Measurements from ENCODE around the gene PRR20G.
"Not testable (repeated sequence)": the region's sequence is repeated elsewhere in the genome, so short reads cannot be mapped to it uniquely, and the experiment has no call there.

PRR20G gene

DNA sequence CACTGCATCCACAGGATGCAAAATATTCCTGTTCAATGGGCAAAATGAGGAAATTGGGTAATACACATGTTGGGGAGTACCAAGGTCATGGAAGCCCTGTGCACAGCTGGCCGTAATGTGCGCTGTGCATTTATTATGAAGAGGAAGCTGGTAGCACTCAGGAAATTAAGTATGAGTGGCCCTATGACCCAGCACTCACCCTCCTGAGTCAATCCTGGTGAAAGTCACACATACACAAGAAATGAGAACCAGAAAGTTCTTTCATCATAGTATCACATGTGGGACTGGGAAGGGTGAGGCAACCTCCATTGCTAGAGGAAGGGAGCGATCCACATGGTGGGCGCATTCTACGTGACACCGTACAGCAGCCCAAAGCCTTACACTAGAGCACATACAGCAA lies 11.4 kb upstream of the PRR20G start:
- TF ChIP-seq, protein P1, sequence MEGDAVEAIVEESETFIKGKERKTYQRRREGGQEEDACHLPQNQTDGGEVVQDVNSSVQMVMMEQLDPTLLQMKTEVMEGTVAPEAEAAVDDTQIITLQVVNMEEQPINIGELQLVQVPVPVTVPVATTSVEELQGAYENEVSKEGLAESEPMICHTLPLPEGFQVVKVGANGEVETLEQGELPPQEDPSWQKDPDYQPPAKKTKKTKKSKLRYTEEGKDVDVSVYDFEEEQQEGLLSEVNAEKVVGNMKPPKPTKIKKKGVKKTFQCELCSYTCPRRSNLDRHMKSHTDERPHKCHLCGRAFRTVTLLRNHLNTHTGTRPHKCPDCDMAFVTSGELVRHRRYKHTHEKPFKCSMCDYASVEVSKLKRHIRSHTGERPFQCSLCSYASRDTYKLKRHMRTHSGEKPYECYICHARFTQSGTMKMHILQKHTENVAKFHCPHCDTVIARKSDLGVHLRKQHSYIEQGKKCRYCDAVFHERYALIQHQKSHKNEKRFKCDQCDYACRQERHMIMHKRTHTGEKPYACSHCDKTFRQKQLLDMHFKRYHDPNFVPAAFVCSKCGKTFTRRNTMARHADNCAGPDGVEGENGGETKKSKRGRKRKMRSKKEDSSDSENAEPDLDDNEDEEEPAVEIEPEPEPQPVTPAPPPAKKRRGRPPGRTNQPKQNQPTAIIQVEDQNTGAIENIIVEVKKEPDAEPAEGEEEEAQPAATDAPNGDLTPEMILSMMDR (IDR thresholded peaks at IDR 0.05; ENCODE audit: low read length, missing control alignments): no peak
- no peak for DNase-seq (ENCODE audit: low read depth)
- no peak overlapping the region for H3K4me3 ChIP-seq (replicated peaks; ENCODE audit: low read depth, low read length)

DNA sequence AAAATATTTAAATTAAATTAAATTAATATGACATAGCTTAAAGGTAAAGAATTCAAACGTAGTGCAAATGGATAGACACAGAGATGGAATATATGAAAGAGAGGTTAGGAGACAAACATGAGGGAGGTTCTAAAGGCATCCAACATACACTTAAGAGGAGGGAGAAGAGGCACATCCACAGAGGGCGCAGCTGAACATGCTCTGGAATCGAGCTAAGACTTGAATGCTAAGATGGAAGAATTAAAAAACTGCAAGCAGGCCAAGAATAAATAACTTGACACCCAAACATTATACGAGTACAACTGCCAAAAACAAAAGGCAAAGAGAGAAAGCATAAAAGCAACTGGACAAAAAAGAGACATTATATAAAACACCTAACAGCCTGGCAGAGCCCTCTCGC lies 9.1 kb upstream of the PRR20G start:
- no peak overlapping the region for H3K4me3 ChIP-seq (replicated peaks; ENCODE audit: low read depth, low read length)
- no peak for DNase-seq (ENCODE audit: low read depth)
- TF ChIP-seq, protein P1 (IDR thresholded peaks at IDR 0.05; ENCODE audit: low read length, missing control alignments): no peak

DNA sequence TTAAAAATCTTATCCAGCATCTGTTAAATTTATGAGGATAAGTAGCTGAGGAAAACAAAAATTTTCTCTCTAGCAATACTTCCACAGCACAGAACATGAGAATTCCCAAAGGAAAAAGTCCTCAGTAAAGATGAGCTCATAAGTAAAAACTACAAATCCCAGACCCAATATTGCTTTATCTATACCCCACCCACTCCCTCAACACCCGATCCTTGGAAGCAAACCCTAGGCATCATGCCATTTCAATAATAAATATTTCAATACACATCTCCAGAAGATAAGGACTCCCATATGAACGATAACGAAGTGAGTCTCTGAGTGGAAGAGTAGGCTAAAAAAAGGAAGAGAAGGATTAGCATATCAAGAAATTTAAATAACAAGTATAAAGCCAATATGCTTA lies 8.3 kb upstream of the PRR20G start:
- H3K4me3 ChIP-seq (replicated peaks; ENCODE audit: low read depth, low read length): no peak overlapping the region
- DNase-seq (ENCODE audit: low read depth): no peak
- TF ChIP-seq, protein P1 (IDR thresholded peaks at IDR 0.05; ENCODE audit: low read length, missing control alignments): no peak

DNA sequence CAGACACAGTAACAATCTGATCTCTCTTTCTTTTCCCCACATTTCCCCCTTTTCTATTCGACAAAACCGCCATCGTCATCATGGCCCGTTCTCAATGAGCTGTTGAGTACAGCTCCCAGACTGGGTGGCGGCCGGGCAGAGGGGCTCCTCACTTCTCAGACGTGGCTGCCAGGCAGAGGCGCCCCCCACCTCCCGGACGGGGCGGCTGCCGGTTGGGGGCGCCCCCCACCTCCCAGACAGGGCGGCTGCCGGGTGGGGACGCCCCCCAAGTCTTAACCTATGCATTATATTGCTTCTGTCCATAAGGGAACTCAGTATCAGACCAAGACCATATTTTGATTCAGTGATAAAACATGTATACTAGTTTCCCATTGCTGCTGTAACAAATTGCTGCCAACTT lies 5.8 kb upstream of the PRR20G start:
- H3K4me3 ChIP-seq (replicated peaks; ENCODE audit: low read depth, low read length); DNase-seq (ENCODE audit: low read depth): not testable (repeated sequence)

DNA sequence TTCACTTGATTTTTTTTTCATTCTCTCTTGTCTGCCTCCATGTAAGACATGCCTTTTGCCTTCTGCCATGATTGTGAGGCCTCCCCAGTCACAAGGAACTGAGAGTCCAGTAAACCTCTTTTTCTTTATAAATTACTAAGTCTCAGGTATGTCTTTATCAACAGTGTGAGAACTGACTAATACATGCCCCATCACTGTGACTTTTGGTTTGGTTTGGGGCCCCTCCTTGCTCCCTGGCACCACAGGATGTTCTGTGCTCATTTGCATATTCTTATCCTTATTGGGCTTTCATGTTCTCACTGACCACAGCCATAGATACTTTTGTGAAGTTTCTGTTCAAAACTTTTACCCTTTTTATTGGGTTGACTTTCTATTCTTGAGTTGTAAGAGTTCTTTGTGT lies 3.8 kb upstream of the PRR20G start:
- TF ChIP-seq, protein P1 (IDR thresholded peaks at IDR 0.05; ENCODE audit: low read length, missing control alignments): no peak
- no peak for DNase-seq (ENCODE audit: low read depth)
- H3K4me3 ChIP-seq (replicated peaks; ENCODE audit: low read depth, low read length): no peak overlapping the region

DNA sequence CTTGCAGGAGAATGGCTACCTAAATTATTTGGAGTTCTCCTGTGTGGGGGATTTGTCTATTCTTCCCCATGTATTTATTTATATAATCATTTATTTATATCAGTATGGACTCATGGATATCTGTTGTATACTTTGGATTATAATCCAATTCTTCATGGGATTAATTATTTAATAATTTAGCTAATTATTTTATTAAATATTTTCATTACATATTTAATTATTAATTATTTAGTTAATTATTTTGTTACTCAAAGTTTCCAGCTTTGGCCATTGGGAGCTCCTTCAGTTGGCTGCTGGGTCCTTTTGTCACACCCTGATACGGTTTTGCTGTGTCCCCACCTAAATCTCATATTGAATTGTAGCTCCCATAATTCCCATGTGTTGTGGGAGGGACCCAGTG lies 3.3 kb upstream of the PRR20G start:
- H3K4me3 ChIP-seq (replicated peaks; ENCODE audit: low read depth, low read length): no peak overlapping the region
- DNase-seq (ENCODE audit: low read depth): no peak
- TF ChIP-seq, protein P1 (IDR thresholded peaks at IDR 0.05; ENCODE audit: low read length, missing control alignments): no peak

DNA sequence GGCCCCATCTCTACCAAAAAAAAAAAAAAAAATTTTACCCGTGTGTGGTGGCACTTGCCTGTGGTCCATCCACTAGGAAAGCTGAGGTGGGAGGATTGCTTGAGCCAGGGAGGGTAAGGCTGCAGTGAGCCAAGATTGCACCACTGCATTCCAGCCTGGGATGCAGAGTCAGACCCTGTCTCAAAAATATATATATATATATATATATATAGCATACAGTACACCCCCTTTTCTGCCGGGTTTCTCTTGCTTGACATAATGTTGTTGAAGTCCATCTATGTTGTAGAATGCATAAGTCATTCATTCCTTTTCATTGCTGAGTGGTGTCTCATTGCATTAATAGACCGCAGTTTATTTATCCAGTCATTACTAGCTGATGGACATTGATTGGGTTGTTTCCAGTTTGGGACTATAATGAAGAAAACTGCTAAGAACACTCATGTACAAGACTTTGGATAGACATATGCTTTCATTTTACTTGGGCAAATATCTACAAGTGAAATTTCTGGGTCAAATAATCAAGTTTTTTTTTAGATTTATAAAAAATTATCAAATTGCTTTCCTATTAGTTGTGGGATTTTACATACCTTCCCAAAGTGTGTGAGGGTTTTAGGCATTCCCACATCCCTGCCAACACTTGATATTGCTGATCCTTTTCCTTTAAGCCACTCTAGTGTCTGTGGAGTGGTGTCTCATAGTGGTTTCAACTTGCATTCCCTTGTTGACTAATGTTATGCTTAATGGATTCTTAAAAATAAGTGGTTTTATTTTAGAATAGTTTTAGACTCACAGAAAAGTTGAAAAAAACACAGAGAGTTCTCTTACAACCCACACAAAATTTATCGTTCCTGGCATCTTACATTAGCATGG lies 2.1 kb upstream of the PRR20G start:
- no peak overlapping the region for H3K4me3 ChIP-seq (replicated peaks; ENCODE audit: low read depth, low read length)
- TF ChIP-seq, protein P1 (IDR thresholded peaks at IDR 0.05; ENCODE audit: low read length, missing control alignments): no peak
- no peak for DNase-seq (ENCODE audit: low read depth)
